HepG2 (cell line): ENCODE measurements around the gene FGF4. TPM values are rescaled to one million over a fixed set of nuclear protein-coding genes. Genes with fewer than 3 reads are reported as not detected.

Experiments used
- ATF7-NPFF ChIP-seq: sonication (generic); formaldehyde crosslinking; IDR thresholded peaks from 2 replicates; pipeline ENCODE4 v1.8.1; 2023; ENCODE audit warnings: mild to moderate bottlenecking, low read depth, missing genetic modification reagents, moderate library complexity
- IRF1 ChIP-seq: sonication (generic); formaldehyde crosslinking; IDR thresholded peaks from 2 replicates; pipeline ENCODE4 v1.4.0; 2020; ENCODE audit warnings: low read depth, mild to moderate bottlenecking, missing genetic modification reagents
- KAT8 ChIP-seq: IDR thresholded peaks from 2 replicates; pipeline ENCODE4 v1.6.1; 2016; ENCODE audit warnings: missing genetic modification reagents, missing compliant biosample characterization
- MTA1 ChIP-seq: sonication (generic); formaldehyde crosslinking; IDR thresholded peaks from 2 replicates; pipeline ENCODE4 v1.4.0; 2020; ENCODE audit warnings: missing genetic modification reagents, mild to moderate bottlenecking, borderline replicate concordance
- NFE2 ChIP-seq: sonication (generic); formaldehyde crosslinking; IDR thresholded peaks from 2 replicates; pipeline ENCODE4 v1.4.0; 2020; ENCODE audit warnings: missing genetic modification reagents
- ZBTB33 ChIP-seq: sonication (generic); formaldehyde crosslinking; IDR thresholded peaks from 2 replicates; pipeline ENCODE4 v1.4.0; 2020; ENCODE audit warnings: missing genetic modification reagents
- ZNF160 ChIP-seq: sonication (generic); formaldehyde crosslinking; IDR thresholded peaks from 2 replicates; pipeline ENCODE4 v1.8.0; 2022; ENCODE audit warnings: mild to moderate bottlenecking, inconsistent platforms, missing genetic modification reagents
- ZNF607 ChIP-seq: sonication (generic); formaldehyde crosslinking; IDR thresholded peaks from 2 replicates; pipeline ENCODE4 v1.5.1; 2020; ENCODE audit warnings: missing genetic modification reagents, mild to moderate bottlenecking, borderline replicate concordance
- polyA plus RNA-seq, 8 experiments: library from polyadenylated mRNA; depleted of rRNA in 3 of 8; stranded (reverse) in 7 of 8; unstranded in 1 of 8; fragments of >200 nt; fragmentation: Illumina TruSeq in 4 of 8; extraction: Trizol in 4 of 8; gene quantifications; 2 replicates each; pipeline versions ENCODE4 v1.2.1 to v1.2.3, GENCODE V29; 2011 to 2016; ENCODE audit warnings: low read depth in 4 of 8, missing spikeins in 1 of 8, mixed read lengths in 1 of 8; ENCODE audit not compliant: insufficient read depth in 1 of 8
- total RNA-seq, 5 experiments: library from RNA; depleted of rRNA; stranded (reverse); fragments of >200 nt; fragmentation: Illumina TruSeq; extraction: Trizol; gene quantifications; 2 replicates each; pipeline ENCODE4 v1.2.3, GENCODE V29; 2016; ENCODE audit warnings: low read depth in 1 of 5
- TF ChIP-seq, protein P1 (sequence below): sonication (generic); formaldehyde crosslinking; IDR thresholded peaks from 2 replicates; pipeline ENCODE4 v1.4.0; 2020; ENCODE audit warnings: missing genetic modification reagents, borderline replicate concordance

FGF4 gene
- total and polyA plus RNA-seq, 2 of the 13 experiments (the other 11 are each of a cell fraction or from before 2014, with no cell fraction given), result not detected

- TF ChIP-seq MTA1 (no peak), KAT8 (CRISPR knock-in tag) (no peak), ZNF607 (CRISPR knock-in tag) (no peak), ZBTB33 (CRISPR knock-in tag) (no peak), ZNF160 (no peak), NFE2 (CRISPR knock-in tag) (no peak), ATF7-NPFF (no peak), IRF1 (no peak)
- TF ChIP-seq, protein P1, sequence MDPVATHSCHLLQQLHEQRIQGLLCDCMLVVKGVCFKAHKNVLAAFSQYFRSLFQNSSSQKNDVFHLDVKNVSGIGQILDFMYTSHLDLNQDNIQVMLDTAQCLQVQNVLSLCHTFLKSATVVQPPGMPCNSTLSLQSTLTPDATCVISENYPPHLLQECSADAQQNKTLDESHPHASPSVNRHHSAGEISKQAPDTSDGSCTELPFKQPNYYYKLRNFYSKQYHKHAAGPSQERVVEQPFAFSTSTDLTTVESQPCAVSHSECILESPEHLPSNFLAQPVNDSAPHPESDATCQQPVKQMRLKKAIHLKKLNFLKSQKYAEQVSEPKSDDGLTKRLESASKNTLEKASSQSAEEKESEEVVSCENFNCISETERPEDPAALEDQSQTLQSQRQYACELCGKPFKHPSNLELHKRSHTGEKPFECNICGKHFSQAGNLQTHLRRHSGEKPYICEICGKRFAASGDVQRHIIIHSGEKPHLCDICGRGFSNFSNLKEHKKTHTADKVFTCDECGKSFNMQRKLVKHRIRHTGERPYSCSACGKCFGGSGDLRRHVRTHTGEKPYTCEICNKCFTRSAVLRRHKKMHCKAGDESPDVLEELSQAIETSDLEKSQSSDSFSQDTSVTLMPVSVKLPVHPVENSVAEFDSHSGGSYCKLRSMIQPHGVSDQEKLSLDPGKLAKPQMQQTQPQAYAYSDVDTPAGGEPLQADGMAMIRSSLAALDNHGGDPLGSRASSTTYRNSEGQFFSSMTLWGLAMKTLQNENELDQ (CRISPR knock-in tag), result no peak
Measured at GRCh38 chr11:69750108-69750850, 24.9 kb downstream of the FGF4 start (continued).
